Bronchial epithelial cell (primary cell): ENCODE results near the gene FSTL1. TPM values are rescaled to one million over a fixed set of nuclear protein-coding genes. Genes with fewer than 3 reads are reported as not detected.

Source experiments
- DNase-seq: peaks from one replicate; pipeline ENCODE4 v3.0.0-alpha.2; 2010; ENCODE audit warnings: low read depth
- FAIRE-seq: peaks from 2 replicates; lab custom pipeline; 2011; peaks lifted over from hg19 to GRCh38; lab: Jason Lieb, UNC
- H3K27me3 ChIP-seq: 2 replicates; pipeline ENCODE4 v1.5.1; 2011; ENCODE audit warnings: low read length; ENCODE audit not compliant: control insufficient read depth, insufficient read depth
- H3K36me3 ChIP-seq: 2 replicates; pipeline ENCODE4 v1.5.1; 2011; ENCODE audit warnings: low read length; ENCODE audit not compliant: control insufficient read depth, insufficient read depth
- H3K4me3 ChIP-seq: 2 replicates; pipeline ENCODE4 v1.5.1; 2011; ENCODE audit warnings: mild to moderate bottlenecking, low read depth, low read length, control low read depth
- CTCF ChIP-seq: IDR thresholded peaks from 2 replicates; pipeline ENCODE4 v1.5.1; 2011; ENCODE audit warnings: mild to moderate bottlenecking, moderate library complexity, low read length, control low read depth, inconsistent platforms; ENCODE audit not compliant: insufficient read depth, severe bottlenecking
- total RNA-seq: library from RNA; depleted of rRNA; stranded (reverse); fragments of >200 nt; gene quantifications from 2 replicates; pipeline ENCODE4 v1.2.1, GENCODE V29; 2014

The FSTL1 gene
- total RNA-seq, 1 donor from 2014 or later: 45.3 TPM

GRCh38 chr3:120437559-120437958, 13.2 kb downstream of the FSTL1 start:
- no peak for TF ChIP-seq CTCF
- DNase-seq (no peak), FAIRE-seq (no peak)
- H3K4me3 ChIP-seq: no peak overlapping the region
- no peaks in the 10 kb centered on the region for H3K36me3 ChIP-seq
- no peaks in the 10 kb centered on the region for H3K27me3 ChIP-seq

- no peaks in the 10 kb centered on the region for H3K36me3 ChIP-seq
- H3K27me3 ChIP-seq: no peaks in the 10 kb centered on the region
- no peak for TF ChIP-seq CTCF
- no peak for DNase-seq
- no peak overlapping the region for H3K4me3 ChIP-seq
- FAIRE-seq: no peak
Measured at GRCh38 chr3:120436523-120437050, 14.2 kb downstream of the FSTL1 start.

- Histone ChIP-seq H3K36me3 (no peaks in the 10 kb centered on the region), H3K4me3 (no peak overlapping the region), H3K27me3 (no peaks in the 10 kb centered on the region)
- FAIRE-seq (no peak), DNase-seq (peak; percentile 92)
- no peak for TF ChIP-seq CTCF
Measured at GRCh38 chr3:120435621-120436020, 15.2 kb downstream of the FSTL1 start.

- no peak for TF ChIP-seq CTCF
- Histone ChIP-seq H3K36me3 (no peaks in the 10 kb centered on the region), H3K27me3 (no peaks in the 10 kb centered on the region), H3K4me3 (no peak overlapping the region)
- DNase-seq (no peak), FAIRE-seq (no peak)
Measured at GRCh38 chr3:120433662-120434331, 17.0 kb downstream of the FSTL1 start.

- FAIRE-seq: no peak
- no peak for TF ChIP-seq CTCF
- Histone ChIP-seq H3K4me3 (no peak overlapping the region), H3K27me3 (no peaks in the 10 kb centered on the region), H3K36me3 (no peaks in the 10 kb centered on the region)
- DNase-seq: no peak
Measured at GRCh38 chr3:120432150-120432860, 18.5 kb downstream of the FSTL1 start.
